ENCODE results near the gene LMBRD2.

The LMBRD2 gene

DNA sequence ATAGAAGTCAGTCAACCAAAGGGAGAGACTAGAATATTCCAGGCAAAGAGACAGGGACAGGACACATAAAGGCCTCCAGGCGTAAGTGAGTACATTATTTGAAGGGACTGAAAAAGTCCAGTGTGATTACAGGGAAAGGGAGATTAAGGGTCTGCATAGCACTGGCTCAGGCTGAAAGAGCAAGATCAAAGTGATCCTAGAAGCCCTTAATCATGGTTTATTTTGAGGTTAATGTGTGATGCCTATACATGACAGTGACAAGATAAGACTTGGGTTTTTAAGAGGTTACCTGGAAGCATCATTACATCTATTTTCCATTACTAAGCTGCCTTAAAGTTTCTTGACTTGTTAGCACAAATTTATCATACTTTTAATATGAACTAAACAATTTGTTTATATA lies 25.8 kb downstream of the LMBRD2 start:
- no peak for FAIRE-seq
- DNase-seq (ENCODE audit: extremely low spot score, insufficient read length, low read depth): no peak

DNA sequence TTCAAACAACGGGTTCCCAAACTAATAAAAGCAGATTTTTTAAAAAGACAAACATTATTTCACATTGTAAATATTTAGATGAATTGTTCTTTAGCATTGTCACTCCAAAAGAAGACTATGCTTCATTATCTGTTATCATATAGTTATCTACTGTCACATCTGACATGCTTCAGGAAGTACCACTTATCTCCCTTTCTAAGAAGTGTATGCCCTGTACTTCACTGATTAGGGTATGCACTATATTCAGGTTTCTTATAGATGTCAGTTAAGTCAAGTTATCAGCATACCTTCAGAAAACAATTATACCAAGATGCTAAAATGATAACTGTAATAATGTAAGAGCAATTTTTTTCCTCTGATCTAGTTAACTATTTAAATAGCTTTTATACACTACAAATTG lies 40.4 kb downstream of the LMBRD2 start:
- DNase-seq (ENCODE audit: extremely low spot score, insufficient read length, low read depth): no peak

DNA sequence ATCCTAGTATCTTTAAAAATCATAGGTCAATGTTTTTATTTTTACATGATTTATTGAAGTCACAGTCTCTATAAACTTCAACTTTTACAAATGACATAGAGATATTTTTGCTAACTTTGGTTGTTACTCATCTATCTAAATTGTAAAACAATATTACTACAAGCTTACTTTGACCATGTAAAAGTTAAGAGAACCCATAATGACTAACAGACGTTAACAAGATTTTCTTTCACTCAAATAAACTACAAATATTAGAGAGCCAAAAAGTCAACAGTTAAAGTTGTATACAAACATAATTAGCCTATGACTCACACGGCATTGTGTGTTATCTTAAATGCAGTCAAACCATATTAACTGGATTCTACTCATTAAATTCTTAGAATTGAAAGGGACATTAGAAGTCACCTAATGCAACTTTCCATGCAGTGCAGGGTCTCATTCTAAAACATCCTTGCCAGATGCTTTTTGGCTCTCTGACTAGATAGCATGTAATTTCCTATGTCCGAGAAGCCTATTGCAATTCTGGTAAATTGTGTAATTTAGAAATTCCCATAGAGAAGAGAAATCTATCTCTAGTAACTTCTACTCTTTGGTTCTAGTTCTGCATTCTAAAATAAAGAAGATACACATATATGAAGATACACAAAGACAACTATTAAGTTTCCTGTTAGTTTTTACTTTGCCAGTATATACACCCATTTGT lies 42.8 kb downstream of the LMBRD2 start:
- no peak for FAIRE-seq
- no peak for DNase-seq (ENCODE audit: extremely low spot score, insufficient read length, low read depth)

More for the DNA sequence above, 40.4 kb downstream of the LMBRD2 start:
- FAIRE-seq: no peak

GRCh38 chr5:36105819-36106218 lies 45.9 kb downstream of the LMBRD2 start:
- FAIRE-seq (no peak), DNase-seq (ENCODE audit: extremely low spot score, insufficient read length, low read depth) (no peak)

DNA sequence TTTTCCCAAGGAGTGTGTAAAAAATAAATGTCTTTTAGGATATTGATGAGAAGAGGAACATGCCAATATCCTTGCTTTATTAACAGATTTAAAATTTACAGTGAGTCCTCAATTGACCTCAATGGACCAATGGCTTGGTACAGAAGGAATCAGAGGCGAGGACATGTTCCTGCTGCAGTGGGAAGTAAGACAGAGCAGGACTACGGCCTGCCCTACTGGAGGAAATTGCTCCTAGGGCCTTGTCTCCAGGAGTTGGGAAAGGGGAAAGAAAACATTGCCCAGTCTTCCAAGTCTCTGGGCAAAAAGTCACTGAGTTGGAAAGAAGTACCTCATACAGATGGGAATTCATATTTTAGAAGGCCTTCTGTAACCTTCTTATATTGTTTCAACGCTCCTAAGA lies 51.9 kb downstream of the LMBRD2 start:
- FAIRE-seq (no peak), DNase-seq (ENCODE audit: extremely low spot score, insufficient read length, low read depth) (no peak)

GRCh38 chr5:36096486-36096885 lies 55.2 kb downstream of the LMBRD2 start:
- no peak for DNase-seq (ENCODE audit: extremely low spot score, insufficient read length, low read depth)
- no peak for FAIRE-seq

DNA sequence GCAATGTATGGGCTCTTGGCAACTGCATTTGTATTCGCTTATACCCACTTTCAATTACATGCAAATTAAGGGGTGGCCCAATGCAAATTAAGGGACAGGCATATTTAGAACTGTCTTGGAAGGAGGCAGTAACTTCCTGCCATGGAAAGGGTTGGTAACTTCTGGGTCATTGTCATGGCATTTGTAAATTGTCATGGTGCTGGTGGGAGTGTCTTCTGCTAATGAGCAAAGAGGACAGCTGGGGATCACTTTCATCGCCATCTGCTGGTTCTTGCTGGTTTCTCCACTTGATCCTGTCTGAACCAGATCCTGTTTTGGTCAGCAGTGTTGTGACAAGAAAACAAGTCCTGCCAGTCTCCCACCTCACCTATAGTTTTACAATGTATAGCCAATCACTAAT lies 61.7 kb downstream of the LMBRD2 start:
- peak; percentile 75 for FAIRE-seq
- DNase-seq (ENCODE audit: extremely low spot score, insufficient read length, low read depth): no peak

DNA sequence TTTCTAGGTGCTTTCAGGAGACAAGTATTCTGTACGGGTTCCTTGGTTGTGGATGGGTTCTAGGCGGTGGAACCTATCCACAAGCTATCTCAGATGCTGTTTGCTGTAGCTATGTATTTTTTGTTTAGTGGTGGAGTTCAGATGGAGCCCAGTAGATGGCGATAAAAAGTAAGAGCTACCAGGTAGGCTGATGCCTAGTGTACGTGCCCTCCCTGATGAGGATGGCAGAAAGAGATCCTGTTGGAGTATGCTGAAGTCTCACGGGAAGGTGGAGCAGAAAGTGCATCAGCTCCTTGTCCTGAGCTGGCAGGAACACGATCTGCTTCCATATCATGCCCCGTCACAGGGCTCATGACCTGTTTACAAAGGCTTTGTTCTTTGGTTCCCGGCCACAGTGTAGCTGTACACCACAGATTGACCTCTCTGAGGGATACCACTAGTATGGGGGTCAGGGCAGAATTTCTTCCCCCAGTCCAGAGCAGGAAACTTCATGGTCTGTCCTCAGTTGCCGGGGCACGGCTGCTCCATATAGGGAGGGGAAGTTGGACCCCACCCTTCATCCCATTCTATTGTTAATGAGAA lies 72.4 kb downstream of the LMBRD2 start:
- FAIRE-seq (peak; percentile 82), DNase-seq (ENCODE audit: extremely low spot score, insufficient read length, low read depth) (peak; percentile 15)

DNA sequence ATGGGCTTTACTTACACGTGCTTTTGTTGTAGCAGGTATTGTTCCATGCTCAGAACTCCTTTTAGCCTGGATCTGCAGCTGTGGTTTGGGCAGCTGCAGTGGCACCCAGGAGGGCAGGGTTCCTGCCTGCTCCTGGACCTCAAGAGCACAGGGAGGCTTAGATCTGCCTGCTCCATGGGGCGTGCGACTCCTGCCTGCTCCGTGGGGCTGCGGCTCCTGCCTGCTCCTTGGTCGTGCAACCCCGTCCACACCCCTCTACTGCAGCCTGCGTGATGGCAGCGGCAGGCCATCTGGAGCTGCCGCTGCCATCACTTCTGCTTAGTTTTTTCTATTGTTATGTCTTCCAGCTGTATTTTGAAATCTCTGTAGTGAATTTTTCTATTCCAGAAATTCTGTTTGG lies 73.3 kb downstream of the LMBRD2 start:
- DNase-seq (ENCODE audit: extremely low spot score, insufficient read length, low read depth): no peak

GRCh38 chr5:36073595-36074216 lies 78.0 kb downstream of the LMBRD2 start:
- peak; percentile 60 for FAIRE-seq
- DNase-seq (ENCODE audit: extremely low spot score, insufficient read length, low read depth): no peak

More for the DNA sequence above, 73.3 kb downstream of the LMBRD2 start:
- no peak for FAIRE-seq

- peak; percentile 76 for FAIRE-seq
- no peak for DNase-seq (ENCODE audit: extremely low spot score, insufficient read length, low read depth)
These were observed 80.8 kb downstream of the LMBRD2 start for GRCh38 chr5:36070687-36071571.

DNA sequence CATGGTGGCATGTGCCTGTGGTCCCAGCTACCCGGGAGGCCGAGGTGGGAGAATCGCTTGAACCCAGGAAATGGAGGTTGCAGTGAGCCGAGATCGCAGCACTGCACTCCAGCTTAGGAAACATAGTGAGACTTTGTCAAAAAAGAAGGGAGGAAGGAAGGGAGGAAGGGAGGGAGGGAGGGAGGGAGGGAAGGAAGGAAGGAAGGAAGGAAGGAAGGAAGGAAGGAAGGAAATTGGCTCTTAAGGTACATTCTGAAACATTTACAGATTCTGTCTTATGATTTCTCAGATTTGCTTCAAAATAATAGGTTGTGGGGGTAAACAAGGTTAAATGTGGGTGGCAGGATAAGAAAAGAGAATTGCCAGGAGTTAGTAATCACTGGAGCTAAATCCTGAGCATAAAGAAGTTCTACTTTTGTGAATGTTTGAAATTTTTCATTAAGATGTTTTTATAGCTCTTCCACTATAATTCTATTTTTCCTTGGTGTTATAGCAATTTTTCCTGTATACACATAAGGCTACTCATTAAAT lies 82.9 kb downstream of the LMBRD2 start:
- FAIRE-seq (no peak), DNase-seq (ENCODE audit: extremely low spot score, insufficient read length, low read depth) (no peak)

DNA sequence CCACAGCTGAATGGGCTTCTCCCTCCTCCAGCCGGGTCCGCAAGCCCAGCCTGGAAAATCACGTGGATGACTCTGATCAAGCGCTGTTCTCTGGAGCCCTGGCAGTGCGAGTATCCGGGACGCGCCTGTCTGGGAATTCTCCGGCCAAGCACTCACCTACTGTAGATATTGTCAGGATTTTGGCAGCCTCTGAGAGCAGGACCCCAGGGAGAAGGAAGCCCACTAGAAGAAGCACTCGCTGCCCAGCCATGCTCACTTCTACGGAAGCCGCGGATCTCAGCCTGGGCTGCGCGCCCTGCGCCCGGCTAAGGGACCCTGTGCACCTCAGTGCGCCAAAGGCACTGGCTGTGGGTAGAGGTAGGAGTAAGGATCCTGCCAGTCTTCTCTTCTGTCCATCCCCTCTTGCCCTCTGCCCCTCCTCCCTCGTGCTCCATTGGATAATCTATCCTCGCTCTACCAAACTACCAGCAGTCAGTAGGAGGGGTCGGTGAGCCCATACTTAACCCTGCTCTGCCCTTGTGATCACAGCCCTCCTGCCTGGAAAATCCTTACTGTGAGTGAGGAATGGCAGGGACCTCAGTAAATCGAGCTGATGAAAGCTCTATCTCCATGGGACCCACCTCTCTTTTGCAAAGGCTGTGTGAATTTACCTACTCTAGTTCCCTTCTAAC lies 85.0 kb downstream of the LMBRD2 start, which contains the start of gene UGT3A2:
Gene UGT3A2, minus strand, starts transcription at position 343 of the 671 bp plus-strand sequence. Its CDS starts 93 bp downstream, at position 250.
- DNase-seq (ENCODE audit: extremely low spot score, insufficient read length, low read depth): no peak

GRCh38 chr5:36066001-36066539 lies 85.6 kb downstream of the LMBRD2 start:
- DNase-seq (ENCODE audit: extremely low spot score, insufficient read length, low read depth) (no peak), FAIRE-seq (no peak)

More for the DNA sequence above, 85.0 kb downstream of the LMBRD2 start, which contains the start of gene UGT3A2:
- no peak for FAIRE-seq

DNA sequence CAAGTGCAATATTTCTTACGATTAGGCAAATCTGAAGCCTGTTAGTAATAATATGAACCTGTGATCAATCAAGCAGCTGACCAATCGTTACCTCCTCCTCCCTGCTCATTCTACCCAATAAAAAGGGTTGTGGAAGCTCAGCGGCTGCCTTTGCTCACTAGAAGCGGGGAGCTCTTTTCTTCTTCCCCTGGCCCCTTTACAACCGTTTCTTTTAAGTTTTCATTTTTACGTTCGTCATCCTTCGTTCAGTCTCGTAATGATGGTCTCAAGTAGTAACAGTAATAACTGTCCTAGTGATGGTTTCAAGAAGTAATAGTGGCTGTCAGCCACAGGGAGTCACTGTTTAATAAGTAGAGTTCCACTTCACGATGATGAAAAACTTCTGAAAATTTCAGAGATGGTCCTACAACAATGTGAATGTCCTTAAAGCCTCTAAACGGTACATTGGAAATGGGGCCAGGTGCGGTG lies 91.2 kb downstream of the LMBRD2 start:
- FAIRE-seq: no peak
- no peak for DNase-seq (ENCODE audit: extremely low spot score, insufficient read length, low read depth)

- DNase-seq (ENCODE audit: extremely low spot score, insufficient read length, low read depth) (no peak), FAIRE-seq (no peak)
These were observed 91.9 kb downstream of the LMBRD2 start for GRCh38 chr5:36059571-36060419.

DNA sequence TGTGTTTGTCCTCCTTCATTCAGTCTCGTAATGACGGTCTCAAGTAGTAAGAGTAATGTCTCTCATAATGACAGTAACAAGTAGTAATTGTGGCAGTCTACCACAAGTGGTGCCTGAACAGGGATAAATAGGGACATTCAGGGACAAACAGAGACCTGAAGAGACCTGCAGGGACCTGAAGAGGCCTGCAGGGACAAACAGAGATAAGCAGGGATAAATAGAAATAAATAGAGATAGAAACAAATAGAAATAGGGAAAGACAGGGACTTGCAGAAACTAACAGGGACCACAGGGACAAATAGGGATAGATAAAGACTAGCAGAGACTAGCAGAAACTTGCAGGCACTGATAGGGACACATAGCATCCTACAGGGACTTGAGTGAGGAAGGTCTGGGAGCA lies 92.9 kb downstream of the LMBRD2 start:
- FAIRE-seq (no peak), DNase-seq (ENCODE audit: extremely low spot score, insufficient read length, low read depth) (no peak)

- no peak for DNase-seq (ENCODE audit: extremely low spot score, insufficient read length, low read depth)
- no peak for FAIRE-seq
These were observed 94.3 kb downstream of the LMBRD2 start for GRCh38 chr5:36057386-36057785.

Data from GM18507 (cell line).